OCI-LY1 (cell line): ENCODE results near the gene PREP.

ENCODE experiments used
- H2AFZ ChIP-seq: fragments of 200-600 bp; sonication (generic), shearing (Covaris generic); 2 replicates; pipeline ENCODE4 v1.6.0; 2014; ENCODE audit warnings: antibody characterized with exemption, mild to moderate bottlenecking, low read length
- H3F3A ChIP-seq: fragments of 200-600 bp; sonication (generic), shearing (Covaris generic); 2 replicates; pipeline ENCODE4 v1.6.0; 2014; ENCODE audit warnings: mild to moderate bottlenecking, antibody characterized with exemption, low read length, moderate library complexity; ENCODE audit not compliant: insufficient read depth
- H3K27ac ChIP-seq: fragments of 200-600 bp; sonication (generic); 2 replicates; pipeline ENCODE4 v1.5.1; 2014; ENCODE audit warnings: low read length, mixed run types, mild to moderate bottlenecking, low read depth; ENCODE audit not compliant: poor library complexity, severe bottlenecking
- H3K27me3 ChIP-seq: fragments of 200-600 bp; sonication (generic); 2 replicates; pipeline ENCODE4 v1.6.0; 2014; ENCODE audit warnings: antibody characterized with exemption, mild to moderate bottlenecking, low read length, moderate library complexity; ENCODE audit not compliant: insufficient read depth
- H3K36me3 ChIP-seq: fragments of 200-600 bp; sonication (generic); 2 replicates; pipeline ENCODE4 v1.6.1; 2014; ENCODE audit warnings: mild to moderate bottlenecking, antibody characterized with exemption, low read length, moderate library complexity, mixed read lengths; ENCODE audit not compliant: insufficient read depth
- H3K4me1 ChIP-seq: fragments of 200-600 bp; sonication (generic); 2 replicates; pipeline ENCODE4 v1.5.1; 2014; ENCODE audit warnings: mild to moderate bottlenecking, low read length, moderate library complexity; ENCODE audit not compliant: insufficient read depth, severe bottlenecking
- H3K4me2 ChIP-seq: fragments of 200-600 bp; sonication (generic), shearing (Covaris generic); 2 replicates; pipeline ENCODE4 v1.6.1; 2014; ENCODE audit warnings: low read length
- H3K4me3 ChIP-seq: fragments of 200-600 bp; sonication (generic); 2 replicates; pipeline ENCODE4 v1.5.1; 2014; ENCODE audit warnings: low read length, low read depth, mild to moderate bottlenecking, mixed read lengths; ENCODE audit not compliant: poor library complexity, severe bottlenecking
- H3K79me2 ChIP-seq: fragments of 200-600 bp; shearing (Covaris generic); 2 replicates; pipeline ENCODE4 v1.6.1; 2016; ENCODE audit warnings: mixed run types, low read length, mixed read lengths; ENCODE audit not compliant: insufficient read depth
- H3K9ac ChIP-seq: fragments of 200-600 bp; sonication (generic), shearing (Covaris generic); 2 replicates; pipeline ENCODE4 v1.6.1; 2014; ENCODE audit warnings: mild to moderate bottlenecking, low read length, mixed read lengths
- H3K9me2 ChIP-seq: fragments of 200-600 bp; sonication (generic), shearing (Covaris generic); 2 replicates; pipeline ENCODE4 v1.6.1; 2014; ENCODE audit warnings: low read depth, mild to moderate bottlenecking, low read length, mixed read lengths
- H3K9me3 ChIP-seq: fragments of 200-600 bp; shearing (Covaris generic); 2 replicates; pipeline ENCODE4 v1.6.1; 2014; ENCODE audit warnings: low read length, mixed read lengths
- H4K20me1 ChIP-seq: fragments of 200-600 bp; sonication (generic), shearing (Covaris generic); 2 replicates; pipeline ENCODE4 v1.6.0; 2016; ENCODE audit warnings: mild to moderate bottlenecking, low read length; ENCODE audit not compliant: insufficient read depth
- EZH2 ChIP-seq: fragments of 200-600 bp; sonication (generic), shearing (Covaris generic); IDR thresholded peaks from 2 replicates; pipeline ENCODE4 v1.8.0; 2017; ENCODE audit warnings: borderline replicate concordance, mixed run types, mild to moderate bottlenecking, antibody characterized with exemption, low read length, moderate library complexity, mixed read lengths
- TF ChIP-seq, protein P1 (sequence below): fragments of 200-600 bp; sonication (generic), shearing (Covaris generic); IDR thresholded peaks from 2 replicates; pipeline ENCODE4 v1.5.1; 2017; ENCODE audit warnings: mild to moderate bottlenecking, antibody characterized with exemption, low read length, moderate library complexity, mixed read lengths

Gene PREP

DNA sequence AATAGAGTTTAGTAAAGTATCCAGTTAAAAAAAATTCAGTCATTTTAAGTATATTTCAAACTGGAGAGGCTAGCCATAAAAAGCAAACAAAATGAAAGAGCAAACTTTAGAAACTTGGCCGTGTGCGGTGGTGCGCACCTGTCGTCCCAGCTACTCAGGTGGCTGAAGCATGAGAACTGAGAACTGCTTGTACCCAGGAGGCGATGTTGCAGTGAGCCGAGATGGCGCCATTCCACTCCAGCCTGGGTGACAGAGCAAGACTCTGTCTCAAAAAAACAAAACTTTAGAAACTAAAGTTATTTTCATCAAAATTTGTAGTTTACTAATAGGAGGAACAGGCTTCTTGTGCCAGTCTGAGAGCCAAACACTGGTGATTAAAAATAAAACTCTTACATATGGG, 122.8 kb downstream of the PREP start:
- Histone ChIP-seq H3K27ac (no peak overlapping the region), H3K9me2 (no peaks in the 10 kb centered on the region)

DNA sequence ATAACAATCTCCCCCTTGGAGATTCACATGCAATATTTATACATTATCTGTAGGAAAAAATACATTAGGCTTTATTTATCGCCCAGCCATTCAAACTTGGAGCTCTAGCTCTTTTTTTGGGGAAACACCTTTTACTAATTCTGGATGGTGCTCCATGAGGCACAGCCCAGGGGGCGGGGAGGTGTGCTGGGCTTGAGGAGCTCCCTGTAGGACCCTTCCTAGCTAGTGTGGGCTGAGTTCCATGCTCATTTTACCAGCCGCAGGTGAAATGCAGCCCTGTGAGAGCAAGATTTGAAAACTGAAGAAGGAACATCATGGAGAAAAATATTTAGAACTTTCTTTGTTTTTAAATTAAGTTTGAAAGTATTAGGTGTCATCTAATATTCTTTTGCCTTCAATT, 123.4 kb downstream of the PREP start:
- Histone ChIP-seq H2AFZ (no peak overlapping the region), H3K79me2 (no peaks in the 10 kb centered on the region), H3K4me2 (no peak overlapping the region), H3K4me1 (no peaks in the 10 kb centered on the region), H4K20me1 (no peaks in the 10 kb centered on the region), H3K9me2 (no peaks in the 10 kb centered on the region), H3K27ac (no peak overlapping the region), H3K27me3 (no peaks in the 10 kb centered on the region), H3K4me3 (no peak overlapping the region), H3F3A (no peaks in the 10 kb centered on the region), H3K9me3 (no peaks in the 10 kb centered on the region), H3K9ac (no peak overlapping the region), H3K36me3 (peaks cover 60% of the 10 kb centered on the region)
- TF ChIP-seq, protein P1, sequence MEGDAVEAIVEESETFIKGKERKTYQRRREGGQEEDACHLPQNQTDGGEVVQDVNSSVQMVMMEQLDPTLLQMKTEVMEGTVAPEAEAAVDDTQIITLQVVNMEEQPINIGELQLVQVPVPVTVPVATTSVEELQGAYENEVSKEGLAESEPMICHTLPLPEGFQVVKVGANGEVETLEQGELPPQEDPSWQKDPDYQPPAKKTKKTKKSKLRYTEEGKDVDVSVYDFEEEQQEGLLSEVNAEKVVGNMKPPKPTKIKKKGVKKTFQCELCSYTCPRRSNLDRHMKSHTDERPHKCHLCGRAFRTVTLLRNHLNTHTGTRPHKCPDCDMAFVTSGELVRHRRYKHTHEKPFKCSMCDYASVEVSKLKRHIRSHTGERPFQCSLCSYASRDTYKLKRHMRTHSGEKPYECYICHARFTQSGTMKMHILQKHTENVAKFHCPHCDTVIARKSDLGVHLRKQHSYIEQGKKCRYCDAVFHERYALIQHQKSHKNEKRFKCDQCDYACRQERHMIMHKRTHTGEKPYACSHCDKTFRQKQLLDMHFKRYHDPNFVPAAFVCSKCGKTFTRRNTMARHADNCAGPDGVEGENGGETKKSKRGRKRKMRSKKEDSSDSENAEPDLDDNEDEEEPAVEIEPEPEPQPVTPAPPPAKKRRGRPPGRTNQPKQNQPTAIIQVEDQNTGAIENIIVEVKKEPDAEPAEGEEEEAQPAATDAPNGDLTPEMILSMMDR: no peak

More for the DNA sequence above, 122.8 kb downstream of the PREP start:
- Histone ChIP-seq H3K4me1 (no peaks in the 10 kb centered on the region), H3F3A (no peaks in the 10 kb centered on the region), H3K9ac (no peak overlapping the region), H3K4me2 (no peak overlapping the region), H2AFZ (no peak overlapping the region), H3K9me3 (no peaks in the 10 kb centered on the region), H4K20me1 (no peaks in the 10 kb centered on the region), H3K79me2 (no peaks in the 10 kb centered on the region), H3K36me3 (peaks cover 60% of the 10 kb centered on the region), H3K4me3 (no peak overlapping the region), H3K27me3 (no peaks in the 10 kb centered on the region)
- TF ChIP-seq, protein P1: no peak
- TF ChIP-seq EZH2: no peak

- Histone ChIP-seq H3F3A (no peaks in the 10 kb centered on the region), H3K9me3 (no peaks in the 10 kb centered on the region), H3K4me3 (no peak overlapping the region), H3K4me2 (no peak overlapping the region), H4K20me1 (no peaks in the 10 kb centered on the region), H3K4me1 (no peaks in the 10 kb centered on the region), H3K27ac (no peak overlapping the region), H2AFZ (no peak overlapping the region), H3K79me2 (no peaks in the 10 kb centered on the region), H3K27me3 (no peaks in the 10 kb centered on the region), H3K9ac (no peak overlapping the region), H3K36me3 (peaks cover 60% of the 10 kb centered on the region), H3K9me2 (no peaks in the 10 kb centered on the region)
- TF ChIP-seq, protein P1: no peak
- no peak for TF ChIP-seq EZH2
Observed at GRCh38 chr6:105278813-105279212, 124.1 kb downstream of the PREP start.
